LoVo (cell line): ENCODE measurements around the gene THOC6.

Source experiments
- DNase-seq: peaks from one replicate; pipeline ENCODE4 v3.0.0-alpha.2; 2016; ENCODE audit warnings: low spot score

Gene THOC6

GRCh38 chr16:3023669-3024478, at the start of gene THOC6, which contains the start of gene HCFC1R1:
THOC6 (plus strand) TSS chr16:3024035; CDS start chr16:3024327, 292 bp downstream.
HCFC1R1 (minus strand) TSS chr16:3023942; CDS start chr16:3023941, 1 bp downstream.
- peak; percentile 98 for DNase-seq

GRCh38 chr16:2974319-2975056, 49.3 kb upstream of the THOC6 start:
- no peak for DNase-seq

GRCh38 chr16:2975161-2975795, 48.6 kb upstream of the THOC6 start:
- no peak for DNase-seq

GRCh38 chr16:2976201-2976600, 47.6 kb upstream of the THOC6 start:
- DNase-seq, result no peak

- no peak for DNase-seq
Observed at GRCh38 chr16:2976673-2977072, 47.2 kb upstream of the THOC6 start.

GRCh38 chr16:2977440-2977839, 46.4 kb upstream of the THOC6 start:
- no peak for DNase-seq

- no peak for DNase-seq
Observed at GRCh38 chr16:2979669-2980226, 44.1 kb upstream of the THOC6 start.

GRCh38 chr16:2980227-2981176, 43.3 kb upstream of the THOC6 start, which contains the start of gene PKMYT1:
PKMYT1 (minus strand) TSS chr16:2980446; CDS start chr16:2979657, 789 bp downstream.
- peak; percentile 94 for DNase-seq

- no peak for DNase-seq
Observed at GRCh38 chr16:2981177-2981898, 42.5 kb upstream of the THOC6 start.

- DNase-seq, result no peak
Observed at GRCh38 chr16:2981899-2982250, 42.0 kb upstream of the THOC6 start.

GRCh38 chr16:2982402-2982801, 41.4 kb upstream of the THOC6 start:
- DNase-seq, result no peak

- DNase-seq, result peak; percentile 86
Observed at GRCh38 chr16:2983706-2984136, 40.1 kb upstream of the THOC6 start.

- DNase-seq, result no peak
Observed at GRCh38 chr16:2985462-2985861, 38.4 kb upstream of the THOC6 start.

- no peak for DNase-seq
Observed at GRCh38 chr16:2985893-2986355, 37.9 kb upstream of the THOC6 start.

GRCh38 chr16:2986623-2987188, 37.1 kb upstream of the THOC6 start:
- DNase-seq, result no peak

GRCh38 chr16:2987286-2987685, 36.5 kb upstream of the THOC6 start:
- no peak for DNase-seq

- no peak for DNase-seq
Observed at GRCh38 chr16:2987833-2988232, 36.0 kb upstream of the THOC6 start.

- DNase-seq, result no peak
Observed at GRCh38 chr16:2988590-2989099, 35.2 kb upstream of the THOC6 start.

- no peak for DNase-seq
Observed at GRCh38 chr16:2990891-2991290, 32.9 kb upstream of the THOC6 start.
